Peyer's patch (tissue), 4 donors: ENCODE data around the gene XYLB. TPM values are rescaled to one million over a fixed set of nuclear protein-coding genes. Genes with fewer than 3 reads are reported as not detected.

Source experiments
- DNase-seq, 3 donors: peaks; one replicate each; pipeline ENCODE4 v3.0.0-alpha.2; 2017 to 2019
- H3K27ac ChIP-seq, 4 donors: fragments of 200-600 bp; sonication (generic); one replicate each; pipeline ENCODE4 v1.5.1; 2016 to 2019
- H3K27me3 ChIP-seq, 2 donors: fragments of 200-600 bp; sonication (generic); one replicate each; pipeline ENCODE4 v1.5.1; 2019
- H3K36me3 ChIP-seq, 3 donors: fragments of 200-600 bp; sonication (generic); one replicate each; pipeline ENCODE4 v1.5.1; 2016 to 2019
- H3K4me1 ChIP-seq, 4 donors: fragments of 200-600 bp; sonication (generic); one replicate each; pipeline ENCODE4 v1.5.1; 2016 to 2019
- H3K4me3 ChIP-seq, 4 donors: fragments of 200-600 bp; sonication (generic); 1 replicate in 3 of 4; 2 replicates in 1 of 4; pipeline ENCODE4 v1.5.1; 2016 to 2019; ENCODE audit warnings: mild to moderate bottlenecking in 1 of 4
- H3K9me3 ChIP-seq, 4 donors: fragments of 200-600 bp; sonication (generic); one replicate each; pipeline ENCODE4 v1.5.1; 2016 to 2019; ENCODE audit warnings: mild to moderate bottlenecking in 1 of 4
- POLR2A ChIP-seq, 2 donors: fragments of 450-650 bp; IDR thresholded peaks; one replicate each; pipeline ENCODE4 v1.5.1; 2017; ENCODE audit warnings: antibody characterized with exemption in 2 of 2, mild to moderate bottlenecking in 2 of 2, moderate library complexity in 2 of 2
- total RNA-seq, 4 donors: library from RNA; depleted of rRNA; stranded (reverse); fragments of >200 nt; gene quantifications; one replicate each; pipeline ENCODE4 v1.1.0, GENCODE V29; 2016
- TF ChIP-seq, protein P1 (sequence below), 6 experiments: fragments of 450-650 bp in 4 of 6; fragments of 200-600 bp in 2 of 6; sonication (generic) in 1 of 6; IDR thresholded peaks; one replicate each; pipeline ENCODE4 v1.5.1; 2017 to 2019; ENCODE audit warnings: antibody characterized with exemption in 6 of 6, mild to moderate bottlenecking in 3 of 6, moderate library complexity in 1 of 6

The XYLB gene
- total RNA-seq, 4 donors from 2014 or later, result 7.4 to 39.6 (median 18.2) TPM

DNA sequence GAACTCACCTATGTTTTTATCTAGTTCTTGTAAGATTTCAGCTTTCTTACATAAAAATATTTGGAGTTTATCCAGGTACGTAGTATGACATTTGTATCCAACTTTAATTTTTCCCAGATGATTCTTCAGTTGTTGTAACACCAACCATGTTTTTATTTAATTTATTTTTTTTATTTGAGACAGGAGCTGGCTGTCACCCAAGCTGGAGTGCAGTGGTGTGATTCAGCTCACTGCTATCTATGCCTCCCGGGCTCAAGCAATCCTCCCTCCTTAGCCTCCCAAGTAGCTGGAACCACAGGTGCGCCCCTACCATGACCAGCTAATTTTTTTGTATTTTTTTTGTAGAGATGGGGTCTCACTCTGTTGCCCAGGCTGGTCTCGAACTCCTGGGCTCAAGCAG lies 6.6 kb downstream of the XYLB start:
- TF ChIP-seq, protein P1, sequence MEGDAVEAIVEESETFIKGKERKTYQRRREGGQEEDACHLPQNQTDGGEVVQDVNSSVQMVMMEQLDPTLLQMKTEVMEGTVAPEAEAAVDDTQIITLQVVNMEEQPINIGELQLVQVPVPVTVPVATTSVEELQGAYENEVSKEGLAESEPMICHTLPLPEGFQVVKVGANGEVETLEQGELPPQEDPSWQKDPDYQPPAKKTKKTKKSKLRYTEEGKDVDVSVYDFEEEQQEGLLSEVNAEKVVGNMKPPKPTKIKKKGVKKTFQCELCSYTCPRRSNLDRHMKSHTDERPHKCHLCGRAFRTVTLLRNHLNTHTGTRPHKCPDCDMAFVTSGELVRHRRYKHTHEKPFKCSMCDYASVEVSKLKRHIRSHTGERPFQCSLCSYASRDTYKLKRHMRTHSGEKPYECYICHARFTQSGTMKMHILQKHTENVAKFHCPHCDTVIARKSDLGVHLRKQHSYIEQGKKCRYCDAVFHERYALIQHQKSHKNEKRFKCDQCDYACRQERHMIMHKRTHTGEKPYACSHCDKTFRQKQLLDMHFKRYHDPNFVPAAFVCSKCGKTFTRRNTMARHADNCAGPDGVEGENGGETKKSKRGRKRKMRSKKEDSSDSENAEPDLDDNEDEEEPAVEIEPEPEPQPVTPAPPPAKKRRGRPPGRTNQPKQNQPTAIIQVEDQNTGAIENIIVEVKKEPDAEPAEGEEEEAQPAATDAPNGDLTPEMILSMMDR (IDR thresholded peaks at IDR 0.05), result no peak
- TF ChIP-seq POLR2A (IDR thresholded peaks at IDR 0.05), result no peak
- H3K4me3 ChIP-seq, result no peak overlapping the region
- H3K9me3 ChIP-seq, result no peaks in the 10 kb centered on the region
- no peaks in the 10 kb centered on the region for H3K36me3 ChIP-seq
- no peak overlapping the region for H3K27ac ChIP-seq
- H3K27me3 ChIP-seq, result no peaks in the 10 kb centered on the region
- no peak for DNase-seq
- no peaks in the 10 kb centered on the region for H3K4me1 ChIP-seq

DNA sequence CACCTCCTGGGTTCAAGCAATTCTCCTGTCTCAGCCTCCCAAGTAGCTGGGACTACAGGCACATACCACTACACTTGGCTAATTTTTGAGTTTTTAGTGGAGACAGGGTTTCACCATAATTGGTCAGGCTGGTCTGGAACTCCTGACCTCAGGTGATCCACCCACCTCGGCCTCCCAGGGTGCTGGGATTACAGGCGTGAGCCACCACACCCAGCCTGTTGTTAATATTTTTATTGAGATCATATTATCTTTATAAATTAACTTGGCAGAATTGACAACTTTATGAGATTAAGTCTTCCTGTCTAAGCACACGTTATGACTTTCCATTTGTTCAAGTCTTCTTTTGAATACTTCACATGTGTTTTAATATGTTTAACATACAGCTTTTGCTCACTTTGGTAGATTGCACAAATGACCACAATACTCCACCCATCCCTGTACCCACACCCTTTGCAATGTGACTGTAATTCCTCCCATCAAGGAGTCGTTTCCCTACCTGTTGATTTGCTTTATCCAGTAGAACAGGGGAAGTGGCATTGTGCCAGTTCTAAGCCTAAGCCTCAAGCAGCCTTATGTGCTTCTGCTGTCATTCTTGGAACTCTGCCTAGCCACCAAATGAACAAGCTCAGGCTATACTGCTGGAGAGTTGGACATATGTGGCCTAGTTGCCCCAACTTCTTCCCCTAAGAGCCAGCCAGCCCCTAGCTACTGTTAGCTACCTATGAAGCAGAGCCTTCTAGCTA lies 8.2 kb downstream of the XYLB start:
- H3K27ac ChIP-seq, result no peak overlapping the region
- no peaks in the 10 kb centered on the region for H3K4me1 ChIP-seq
- no peak overlapping the region for H3K4me3 ChIP-seq
- no peaks in the 10 kb centered on the region for H3K9me3 ChIP-seq
- no peaks in the 10 kb centered on the region for H3K27me3 ChIP-seq
- H3K36me3 ChIP-seq, result no peaks in the 10 kb centered on the region
- DNase-seq, result no peak
- TF ChIP-seq POLR2A (IDR thresholded peaks at IDR 0.05), result no peak
- TF ChIP-seq, protein P1 (IDR thresholded peaks at IDR 0.05), result no peak

DNA sequence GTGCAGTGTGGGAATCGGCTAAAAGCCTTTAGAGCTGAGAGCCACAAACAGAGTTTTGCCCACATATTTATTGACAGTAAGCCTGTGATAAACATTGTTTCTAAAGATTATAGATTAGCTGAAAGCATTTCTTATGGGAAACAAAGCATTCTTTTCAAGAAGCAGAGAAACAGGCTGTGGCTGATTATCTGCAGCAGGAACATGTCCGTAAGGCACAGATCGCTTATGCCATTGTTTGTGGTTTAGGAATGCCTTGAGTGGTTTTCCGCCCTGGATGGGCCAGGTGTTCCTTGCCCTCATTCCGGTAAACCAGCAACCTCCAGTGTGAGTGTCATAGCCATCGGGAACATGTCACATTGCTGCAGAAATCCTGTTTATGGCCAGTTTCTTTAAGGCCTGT lies 12.5 kb downstream of the XYLB start:
- peaks cover 0 to 7% (median 0%) of the 10 kb centered on the region in 3 donors for H3K36me3 ChIP-seq
- H3K4me1 ChIP-seq, result no peaks in the 10 kb centered on the region
- H3K4me3 ChIP-seq, result no peak overlapping the region
- TF ChIP-seq, protein P1 (IDR thresholded peaks at IDR 0.05), result no peak
- no peak for TF ChIP-seq POLR2A (IDR thresholded peaks at IDR 0.05)
- DNase-seq, result no peak
- H3K27ac ChIP-seq, result no peak overlapping the region
- no peaks in the 10 kb centered on the region for H3K27me3 ChIP-seq
- no peaks in the 10 kb centered on the region for H3K9me3 ChIP-seq

DNA sequence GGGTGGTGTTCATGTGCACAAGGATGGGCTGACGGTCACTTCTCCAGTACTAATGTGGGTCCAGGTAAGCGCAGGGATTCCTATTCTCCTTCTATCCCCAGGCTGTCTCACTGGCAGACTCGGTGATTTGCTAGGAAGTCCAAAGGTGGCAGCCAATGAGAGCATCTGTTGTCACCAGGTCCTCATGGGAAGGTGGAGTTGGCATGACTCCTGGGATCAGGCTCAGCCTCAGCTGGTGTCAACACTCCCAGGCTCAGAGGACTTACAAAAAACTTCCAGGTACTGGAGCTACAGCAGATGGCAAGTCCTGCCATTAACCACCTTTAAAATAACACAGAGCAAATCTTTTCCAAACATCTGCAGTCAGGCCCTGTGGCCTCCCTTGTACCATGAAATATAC lies 13.8 kb downstream of the XYLB start:
- no peaks in the 10 kb centered on the region for H3K9me3 ChIP-seq
- no peak for TF ChIP-seq POLR2A (IDR thresholded peaks at IDR 0.05)
- TF ChIP-seq, protein P1 (IDR thresholded peaks at IDR 0.05), result no peak
- no peaks in the 10 kb centered on the region for H3K4me1 ChIP-seq
- H3K27me3 ChIP-seq, result no peaks in the 10 kb centered on the region
- H3K27ac ChIP-seq, result no peak overlapping the region
- H3K36me3 ChIP-seq, result peaks cover 0 to 12% (median 0%) of the 10 kb centered on the region in 3 donors
- H3K4me3 ChIP-seq, result no peak overlapping the region
- no peak for DNase-seq

DNA sequence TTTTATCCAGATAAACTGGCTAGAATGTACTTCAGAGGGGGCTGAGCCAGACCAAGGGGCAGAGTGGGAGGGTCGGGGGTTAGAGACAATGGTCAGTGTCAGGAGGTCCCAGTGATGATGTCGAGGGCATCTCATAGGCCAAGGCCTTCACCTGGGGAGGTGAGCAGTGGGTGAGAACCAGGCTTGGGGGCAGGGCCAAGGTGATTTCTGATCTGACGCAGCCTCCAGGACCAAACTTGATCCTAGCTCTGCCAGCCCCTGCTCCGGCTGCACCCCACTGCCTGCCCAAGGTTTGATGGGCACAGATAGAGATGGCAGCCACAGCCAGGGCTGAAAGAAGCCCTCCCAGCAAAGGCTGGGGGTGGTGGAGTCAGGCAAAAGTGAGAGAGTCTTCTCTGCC lies 14.9 kb downstream of the XYLB start:
- H3K36me3 ChIP-seq, result peaks cover 0 to 24% (median 0%) of the 10 kb centered on the region in 3 donors
- TF ChIP-seq, protein P1 (IDR thresholded peaks at IDR 0.05), result no peak
- no peak for TF ChIP-seq POLR2A (IDR thresholded peaks at IDR 0.05)
- DNase-seq, result no peak
- no peak overlapping the region for H3K4me3 ChIP-seq
- no peak overlapping the region for H3K27ac ChIP-seq
- H3K4me1 ChIP-seq, result no peaks in the 10 kb centered on the region
- no peaks in the 10 kb centered on the region for H3K27me3 ChIP-seq
- no peaks in the 10 kb centered on the region for H3K9me3 ChIP-seq
